ENCODE results near the gene ENPP7. TPM values are rescaled to one million over a fixed set of nuclear protein-coding genes. Genes with fewer than 3 reads are reported as not detected.

The ENPP7 gene
- total RNA-seq, 1 donor from 2014 or later, result not detected

GRCh38 chr17:79713391-79713790 is 17.4 kb upstream of the ENPP7 start:
- H3K27me3 Mint-ChIP-seq, result no peaks in the 10 kb centered on the region
- TF ChIP-seq CTCF (IDR thresholded peaks at IDR 0.05; ENCODE audit: unreplicated experiment), result no peak
- peaks cover 12% of the 10 kb centered on the region for H3K4me1 Mint-ChIP-seq (ENCODE audit: low read depth)
- H3K27ac Mint-ChIP-seq, result no peak overlapping the region
- H3K36me3 Mint-ChIP-seq (ENCODE audit: insufficient read depth), result no peaks in the 10 kb centered on the region
- no peak for DNase-seq (ENCODE audit: low spot score, unreplicated experiment)
- no peaks in the 10 kb centered on the region for H3K9me3 Mint-ChIP-seq (ENCODE audit: low read depth)
- no peak overlapping the region for H3K4me3 Mint-ChIP-seq (ENCODE audit: low read depth)

DNA sequence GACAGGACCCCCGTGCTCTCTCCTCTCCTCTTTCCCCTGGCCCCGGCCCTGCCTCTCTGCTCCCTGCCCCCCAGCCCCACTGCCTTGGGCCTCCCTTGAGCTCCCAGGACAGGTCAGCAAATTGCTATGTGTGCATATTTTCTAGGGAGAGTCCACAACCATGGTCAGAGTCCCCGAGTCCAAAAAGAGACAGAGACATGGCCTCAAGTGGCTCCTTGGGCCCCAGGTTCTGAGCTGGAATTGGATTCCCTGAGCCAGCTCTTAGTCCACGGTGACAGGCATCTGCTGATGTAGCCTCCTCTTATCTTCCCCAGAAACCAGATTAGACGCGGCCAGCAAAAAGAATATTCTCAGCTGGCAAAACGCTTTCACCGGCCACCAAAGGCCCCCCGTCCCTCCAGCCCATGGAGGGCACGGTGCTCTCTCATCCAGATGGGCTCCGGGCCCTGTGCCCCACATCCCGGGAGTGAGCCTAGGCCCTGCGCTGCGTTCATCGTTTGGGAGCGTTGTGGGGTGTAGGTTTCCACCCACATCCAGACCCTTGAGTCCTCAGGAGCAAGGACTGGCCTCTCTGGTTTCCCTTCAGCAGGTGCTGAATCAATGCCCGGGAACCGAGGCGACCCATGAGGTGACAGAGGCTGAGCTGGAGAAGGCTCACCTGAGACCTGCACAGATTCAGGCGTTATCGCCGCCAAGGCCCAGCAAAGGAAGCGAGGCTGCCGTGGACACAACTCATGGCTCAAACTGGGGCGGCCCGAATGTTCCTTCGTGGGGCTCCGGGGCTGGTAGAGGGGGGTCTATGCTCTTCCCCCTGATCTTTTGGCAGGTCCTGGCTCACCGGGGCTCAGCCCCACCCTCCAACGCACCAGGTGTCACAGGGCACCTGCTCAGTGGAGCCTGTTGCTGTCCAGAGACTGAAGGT is 16.3 kb upstream of the ENPP7 start:
- no peaks in the 10 kb centered on the region for H3K27me3 Mint-ChIP-seq
- H3K4me1 Mint-ChIP-seq (ENCODE audit: low read depth), result peaks cover 12% of the 10 kb centered on the region
- no peaks in the 10 kb centered on the region for H3K36me3 Mint-ChIP-seq (ENCODE audit: insufficient read depth)
- no peak for TF ChIP-seq CTCF (IDR thresholded peaks at IDR 0.05; ENCODE audit: unreplicated experiment)
- no peak overlapping the region for H3K4me3 Mint-ChIP-seq (ENCODE audit: low read depth)
- no peak for DNase-seq (ENCODE audit: low spot score, unreplicated experiment)
- no peaks in the 10 kb centered on the region for H3K9me3 Mint-ChIP-seq (ENCODE audit: low read depth)
- H3K27ac Mint-ChIP-seq, result no peak overlapping the region

DNA sequence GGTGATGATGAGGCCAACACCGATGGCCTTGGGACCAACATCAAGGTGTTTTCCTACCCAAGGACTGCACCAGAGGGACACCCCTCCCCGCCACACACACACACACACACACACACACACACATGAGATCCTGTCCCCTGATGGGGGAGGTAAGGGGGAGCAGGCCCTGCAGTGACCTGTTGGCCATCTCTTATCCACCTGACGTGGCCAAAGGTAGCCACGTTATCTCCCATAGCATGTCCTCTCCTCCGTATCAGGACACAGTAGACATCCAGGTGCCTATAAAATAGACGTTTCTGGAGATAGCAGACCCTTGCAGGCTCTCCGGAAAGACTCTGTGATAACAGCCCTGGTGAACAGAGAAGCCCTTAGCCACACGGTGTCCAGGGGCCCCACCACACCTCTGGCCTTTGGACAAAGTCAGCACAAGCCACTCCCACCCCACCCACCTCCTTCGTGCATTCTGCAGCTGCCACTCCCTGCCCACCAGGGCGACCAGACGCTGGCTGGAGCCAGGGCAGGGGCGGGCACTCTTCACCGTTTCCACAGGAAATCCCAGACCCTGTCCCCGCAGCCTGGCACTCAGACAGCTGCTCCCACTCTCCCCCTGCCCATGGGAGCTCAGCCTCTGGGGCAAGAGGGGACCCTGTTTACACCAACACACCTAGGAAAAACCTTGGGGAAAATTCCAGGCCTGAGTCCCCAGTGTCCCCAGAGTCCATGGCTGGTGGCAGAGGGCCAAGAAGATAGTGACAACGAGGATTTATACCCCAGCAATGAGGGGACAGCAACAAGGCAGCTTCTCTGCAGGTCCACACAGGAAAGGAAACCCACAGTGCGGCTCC is 15.4 kb upstream of the ENPP7 start:
- Mint-ChIP-seq H3K4me3 (ENCODE audit: low read depth) (no peak overlapping the region), H3K36me3 (ENCODE audit: insufficient read depth) (no peaks in the 10 kb centered on the region), H3K27me3 (no peaks in the 10 kb centered on the region), H3K27ac (no peak overlapping the region), H3K9me3 (ENCODE audit: low read depth) (no peaks in the 10 kb centered on the region), H3K4me1 (ENCODE audit: low read depth) (peaks cover 12% of the 10 kb centered on the region)
- no peak for DNase-seq (ENCODE audit: low spot score, unreplicated experiment)
- no peak for TF ChIP-seq CTCF (IDR thresholded peaks at IDR 0.05; ENCODE audit: unreplicated experiment)

DNA sequence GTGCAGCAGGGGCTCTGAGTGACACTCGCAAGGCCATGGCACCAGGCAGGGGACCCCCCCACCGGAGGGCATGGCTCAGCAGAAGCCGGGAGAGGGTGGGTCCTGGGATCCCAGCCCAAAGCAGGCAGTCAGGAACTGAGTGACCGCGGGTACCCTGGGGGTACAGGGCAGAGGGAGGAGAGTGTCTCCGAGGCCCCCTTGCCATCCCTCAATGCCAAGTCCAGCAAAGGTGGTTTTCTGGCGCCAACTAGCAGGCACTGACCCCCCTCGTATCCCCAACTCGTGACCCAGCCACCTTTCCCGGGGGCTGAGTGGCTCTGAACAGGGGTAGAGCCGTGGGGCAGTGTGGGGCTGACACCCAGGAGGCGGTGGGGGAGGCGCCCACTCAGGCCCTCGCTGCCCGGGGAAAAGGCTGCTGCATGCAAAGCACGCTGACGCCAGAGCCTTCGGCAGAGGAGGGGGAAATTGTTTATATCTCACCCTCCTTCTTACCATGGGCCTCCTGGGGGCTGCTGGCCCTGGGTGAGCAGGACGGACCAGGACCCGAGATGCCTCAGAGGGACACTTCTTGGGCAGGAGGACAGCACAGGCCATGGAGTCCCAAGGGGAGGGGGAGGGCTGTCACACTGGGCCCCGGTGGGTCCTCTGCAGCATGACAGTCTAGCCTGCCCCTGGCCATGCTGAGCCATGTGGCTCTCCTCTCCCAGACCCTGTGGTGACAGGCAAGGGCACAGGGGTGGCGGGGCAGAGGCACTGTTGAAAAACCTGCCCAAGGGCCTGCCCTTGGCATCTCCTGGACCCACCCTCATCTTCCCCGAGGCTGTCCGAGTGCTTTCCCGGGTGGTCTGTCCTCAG is 14.6 kb upstream of the ENPP7 start:
- Mint-ChIP-seq H3K36me3 (ENCODE audit: insufficient read depth) (no peaks in the 10 kb centered on the region), H3K4me3 (ENCODE audit: low read depth) (no peak overlapping the region), H3K9me3 (ENCODE audit: low read depth) (no peaks in the 10 kb centered on the region), H3K4me1 (ENCODE audit: low read depth) (peaks cover 16% of the 10 kb centered on the region), H3K27ac (no peak overlapping the region), H3K27me3 (no peaks in the 10 kb centered on the region)
- DNase-seq (ENCODE audit: low spot score, unreplicated experiment), result no peak
- no peak for TF ChIP-seq CTCF (IDR thresholded peaks at IDR 0.05; ENCODE audit: unreplicated experiment)

Measured in progenitor cell of endocrine pancreas (in vitro differentiated cells).